Ovary (tissue), 3 donors: ENCODE data around the gene DYNC1I1.

ENCODE experiments used
- CTCF ChIP-seq, 3 donors: fragments of 450-650 bp in 2 of 3; fragments of 200-600 bp in 1 of 3; IDR thresholded peaks; one replicate each; pipeline versions ENCODE4 v1.5.1 to v1.8.0; 2016 to 2022; ENCODE audit warnings: antibody characterized with exemption in 3 of 3, mild to moderate bottlenecking in 1 of 3
- EP300 ChIP-seq: sonication (generic); formaldehyde crosslinking; IDR thresholded peaks from one replicate; pipeline ENCODE4 v1.6.1; 2017; ENCODE audit warnings: antibody characterized with exemption
- POLR2A ChIP-seq: fragments of 450-650 bp; IDR thresholded peaks from one replicate; pipeline ENCODE4 v1.6.1; 2017; ENCODE audit warnings: antibody characterized with exemption, mild to moderate bottlenecking, moderate library complexity
- donor health status: DM: no; HTN: no; CAD: no.

DNA sequence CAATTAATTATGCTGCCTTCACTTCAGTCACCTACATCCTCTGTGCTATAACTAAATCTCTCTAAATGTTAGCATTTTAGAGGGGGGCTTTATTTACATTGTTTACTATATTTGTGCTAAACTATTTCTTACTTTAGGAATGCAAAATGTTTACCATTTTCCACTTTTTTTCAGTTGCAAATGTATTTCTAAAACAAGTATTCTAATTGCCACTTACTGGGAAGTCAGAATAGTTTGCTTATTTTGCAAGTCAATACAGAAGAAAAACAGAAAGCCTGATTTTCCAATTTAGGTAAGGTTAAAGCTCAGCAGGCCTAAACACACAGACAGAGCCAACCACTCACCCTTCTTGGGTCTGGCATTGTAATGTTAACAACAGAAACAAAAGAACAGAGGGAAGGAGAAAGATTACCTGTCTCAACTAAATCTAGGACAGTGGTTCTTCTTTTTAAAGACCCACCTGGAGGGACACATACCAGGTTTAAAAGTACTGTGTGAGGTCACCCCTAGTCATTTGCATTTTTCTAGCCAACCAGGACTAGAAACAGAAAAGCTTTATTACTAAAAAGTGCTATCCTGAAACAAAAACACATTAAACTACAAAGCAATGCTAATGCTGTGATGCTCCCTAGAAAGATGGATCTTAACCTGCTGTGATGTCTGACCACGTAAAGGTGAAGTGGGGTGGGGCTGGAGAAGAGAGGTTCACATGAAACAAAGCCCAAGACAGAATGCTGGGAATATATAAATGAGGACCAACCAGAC lies 371.3 kb downstream of the DYNC1I1 start:
- TF ChIP-seq CTCF (IDR thresholded peaks at IDR 0.05) (no peak), POLR2A (no peak), EP300 (no peak)
